Measurements from ENCODE around the gene FGD5.

- TF ChIP-seq CTCF (IDR thresholded peaks at IDR 0.05; ENCODE audit: low read length) (no peak), EZH2 (IDR thresholded peaks at IDR 0.05; ENCODE audit: borderline replicate concordance, low read length) (no peak)
Measured at GRCh38 chr3:14826069-14826468, 7.3 kb downstream of the FGD5 start.
